ENCODE measurements around the gene CCSER1.
"Not testable (repeated sequence)": the region's sequence is repeated elsewhere in the genome, so short reads cannot be mapped to it uniquely, and the experiment has no call there.

The CCSER1 gene

GRCh38 chr4:90458576-90458975 is 331.4 kb downstream of the CCSER1 start:
- no peak for DNase-seq

- no peak for DNase-seq
Measured at GRCh38 chr4:90474484-90474883, 347.3 kb downstream of the CCSER1 start.

- DNase-seq: no peak
Measured at GRCh38 chr4:90476019-90476418, 348.8 kb downstream of the CCSER1 start.

GRCh38 chr4:90476586-90476985 is 349.4 kb downstream of the CCSER1 start:
- no peak for DNase-seq

- DNase-seq: not testable (repeated sequence)
Measured at GRCh38 chr4:90484894-90485293, 357.7 kb downstream of the CCSER1 start.

GRCh38 chr4:90486346-90486745 is 359.2 kb downstream of the CCSER1 start:
- DNase-seq: no peak

GRCh38 chr4:90495211-90495610 is 368.0 kb downstream of the CCSER1 start:
- no peak for DNase-seq

- DNase-seq: no peak
Measured at GRCh38 chr4:90495936-90496335, 368.7 kb downstream of the CCSER1 start.

GRCh38 chr4:90498175-90498574 is 371.0 kb downstream of the CCSER1 start:
- no peak for DNase-seq

GRCh38 chr4:90503677-90504076 is 376.5 kb downstream of the CCSER1 start:
- no peak for DNase-seq

- DNase-seq: no peak
Measured at GRCh38 chr4:90515191-90515590, 388.0 kb downstream of the CCSER1 start.

GRCh38 chr4:90528551-90528950 is 401.4 kb downstream of the CCSER1 start:
- DNase-seq: no peak

GRCh38 chr4:90536408-90536807 is 409.2 kb downstream of the CCSER1 start:
- DNase-seq: no peak

GRCh38 chr4:90537491-90537890 is 410.3 kb downstream of the CCSER1 start:
- no peak for DNase-seq

- DNase-seq: no peak
Measured at GRCh38 chr4:90540536-90540935, 413.3 kb downstream of the CCSER1 start.

GRCh38 chr4:90542216-90542615 is 415.0 kb downstream of the CCSER1 start:
- DNase-seq: no peak

GRCh38 chr4:90543419-90544170 is 416.4 kb downstream of the CCSER1 start:
- no peak for DNase-seq

- no peak for DNase-seq
Measured at GRCh38 chr4:90544532-90545045, 417.4 kb downstream of the CCSER1 start.

- DNase-seq: no peak
Measured at GRCh38 chr4:90545380-90545779, 418.2 kb downstream of the CCSER1 start.

GRCh38 chr4:90546114-90546513 is 418.9 kb downstream of the CCSER1 start:
- no peak for DNase-seq

- DNase-seq: no peak
Measured at GRCh38 chr4:90570615-90571014, 443.4 kb downstream of the CCSER1 start.

- no peak for DNase-seq
Measured at GRCh38 chr4:90572996-90573395, 445.8 kb downstream of the CCSER1 start.

- no peak for DNase-seq
Measured at GRCh38 chr4:90575371-90575770, 448.2 kb downstream of the CCSER1 start.

- peak; percentile 20 for DNase-seq
Measured at GRCh38 chr4:90580326-90580725, 453.1 kb downstream of the CCSER1 start.

- no peak for DNase-seq
Measured at GRCh38 chr4:90582087-90582486, 454.9 kb downstream of the CCSER1 start.
